Muscle layer of duodenum (tissue), 2 donors: ENCODE data around the gene INPP4A.
A peak's percentile ranks its signal among the peaks of the same experiment; 100 is the strongest.

Experiments used
- H3K27ac ChIP-seq: one replicate; pipeline ENCODE4 v1.7.0; 2013; ENCODE audit warnings: mild to moderate bottlenecking, low read length
- H3K27me3 ChIP-seq: one replicate; pipeline ENCODE4 v1.7.0; 2013; ENCODE audit warnings: low read depth, mild to moderate bottlenecking, control low read depth, low read length
- H3K36me3 ChIP-seq, 2 donors: one replicate each; pipeline ENCODE4 v1.7.0; 2013; ENCODE audit warnings: low read length in 2 of 2, control low read depth in 1 of 2, mild to moderate bottlenecking in 1 of 2; ENCODE audit not compliant: insufficient read depth in 2 of 2, control insufficient read depth in 1 of 2
- H3K4me1 ChIP-seq, 2 donors: one replicate each; pipeline ENCODE4 v1.7.0; 2013; ENCODE audit warnings: low read length in 2 of 2, mild to moderate bottlenecking in 2 of 2, control low read depth in 1 of 2, moderate library complexity in 1 of 2; ENCODE audit not compliant: insufficient read depth in 2 of 2, control insufficient read depth in 1 of 2
- H3K4me3 ChIP-seq, 2 donors: one replicate each; pipeline ENCODE4 v1.7.0; 2013; ENCODE audit warnings: low read length in 2 of 2, low read depth in 1 of 2, mild to moderate bottlenecking in 1 of 2
- H3K9me3 ChIP-seq, 2 donors: one replicate each; pipeline ENCODE4 v1.7.0; 2013; ENCODE audit warnings: low read length in 2 of 2, control low read depth in 1 of 2, mild to moderate bottlenecking in 1 of 2; ENCODE audit not compliant: control insufficient read depth in 1 of 2
- donor health status: healthy.

The INPP4A gene

DNA sequence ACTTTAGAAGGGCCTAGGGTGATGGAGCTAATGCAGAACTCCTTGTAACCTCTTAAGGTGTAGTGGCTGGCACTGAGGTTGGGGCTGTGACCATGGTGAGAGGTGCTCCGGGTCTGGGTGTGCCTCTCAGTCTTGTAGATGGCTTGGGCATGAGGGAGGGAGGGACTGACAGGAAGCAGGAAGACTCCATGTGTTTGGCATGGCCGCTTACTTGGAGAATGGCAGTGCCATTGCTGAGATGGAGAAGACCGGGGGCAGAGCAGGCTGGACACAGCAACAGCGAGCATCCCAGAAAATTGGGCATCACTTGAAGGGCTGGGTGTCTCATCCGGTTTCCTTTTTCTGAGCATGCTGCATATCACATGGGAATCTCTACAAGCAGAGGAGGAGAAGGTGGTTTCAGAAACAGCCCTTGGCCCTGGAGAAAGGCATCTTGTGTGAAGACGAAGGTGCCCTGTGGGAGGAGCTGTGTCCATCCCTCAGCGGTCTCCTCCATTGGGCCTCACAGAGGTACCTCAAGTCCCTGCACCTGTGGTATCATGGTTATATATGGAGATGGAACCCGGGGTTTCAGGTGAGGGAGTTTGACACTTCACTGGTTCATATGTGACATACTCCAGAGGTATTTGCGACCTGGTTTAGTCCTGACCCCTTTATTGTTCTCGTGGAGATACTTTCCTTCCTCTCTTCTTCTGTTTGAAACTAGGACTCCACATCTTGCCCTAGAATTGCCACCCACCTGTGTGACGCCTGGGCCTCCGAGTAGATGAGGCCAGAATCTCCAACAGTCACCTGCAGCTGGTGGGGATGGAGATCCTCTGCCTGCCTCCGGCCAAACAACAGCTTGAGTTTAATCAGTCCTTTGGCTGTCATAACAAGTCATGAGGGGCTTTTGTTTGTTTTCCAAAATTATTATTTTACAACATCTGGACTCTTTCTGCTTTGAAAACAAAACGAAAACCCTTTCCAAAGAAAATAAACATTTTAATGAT lies 45.6 kb downstream of the INPP4A start:
- H3K27ac ChIP-seq: no peak overlapping the region
- no peaks in the 10 kb centered on the region for H3K36me3 ChIP-seq
- H3K27me3 ChIP-seq: no peaks in the 10 kb centered on the region
- no peaks in the 10 kb centered on the region for H3K9me3 ChIP-seq
- H3K4me1 ChIP-seq: peaks cover 13 to 51% of the 10 kb centered on the region in 2 donors
- H3K4me3 ChIP-seq: no peak overlapping the region

DNA sequence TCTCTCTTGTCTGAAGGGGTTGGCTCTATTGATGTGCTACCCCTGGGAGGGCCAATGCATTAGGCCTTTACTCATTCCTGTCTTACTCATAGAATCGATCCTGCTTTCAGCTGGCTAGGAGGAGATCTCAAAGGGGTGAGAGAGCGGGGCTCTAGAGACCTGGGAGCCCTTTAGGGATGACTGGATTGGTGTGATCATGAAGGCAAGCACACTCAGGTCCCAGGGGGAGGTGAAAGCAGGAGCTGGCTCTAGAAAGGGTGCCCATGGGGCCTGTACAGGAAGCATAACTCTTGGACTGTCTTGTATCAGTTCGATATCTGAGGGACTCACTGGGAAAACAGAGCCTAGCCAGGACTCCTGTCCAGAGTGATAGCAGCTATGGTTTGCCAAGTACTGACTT lies 47.8 kb downstream of the INPP4A start:
- Histone ChIP-seq H3K36me3 (no peaks in the 10 kb centered on the region), H3K27me3 (no peaks in the 10 kb centered on the region), H3K4me1 (peaks cover 5 to 36% of the 10 kb centered on the region in 2 donors), H3K9me3 (no peaks in the 10 kb centered on the region), H3K4me3 (no peak overlapping the region), H3K27ac (no peak overlapping the region)

DNA sequence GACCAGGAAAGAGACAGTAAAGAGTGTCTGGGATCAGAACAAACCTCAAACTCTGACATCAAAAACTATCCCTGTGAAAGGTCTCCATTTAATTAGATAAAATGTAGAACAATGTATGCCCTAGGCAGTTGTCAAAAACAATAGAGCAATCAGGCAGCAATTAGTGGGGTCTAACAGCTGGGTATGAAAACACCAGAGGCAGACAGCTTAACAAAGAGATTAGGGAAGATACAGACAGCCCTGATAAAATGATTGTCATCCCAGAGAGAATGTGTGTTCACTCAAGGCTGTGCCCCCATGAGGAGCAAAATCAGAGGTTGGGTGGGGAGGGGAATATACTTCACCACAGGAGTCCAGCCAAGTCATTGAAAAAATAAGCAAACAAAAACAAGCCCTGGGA lies 50.0 kb downstream of the INPP4A start:
- Histone ChIP-seq H3K4me1 (peaks cover 0 to 27% of the 10 kb centered on the region in 2 donors), H3K4me3 (no peak overlapping the region), H3K27me3 (no peaks in the 10 kb centered on the region), H3K27ac (no peak overlapping the region), H3K36me3 (no peaks in the 10 kb centered on the region), H3K9me3 (no peaks in the 10 kb centered on the region)

DNA sequence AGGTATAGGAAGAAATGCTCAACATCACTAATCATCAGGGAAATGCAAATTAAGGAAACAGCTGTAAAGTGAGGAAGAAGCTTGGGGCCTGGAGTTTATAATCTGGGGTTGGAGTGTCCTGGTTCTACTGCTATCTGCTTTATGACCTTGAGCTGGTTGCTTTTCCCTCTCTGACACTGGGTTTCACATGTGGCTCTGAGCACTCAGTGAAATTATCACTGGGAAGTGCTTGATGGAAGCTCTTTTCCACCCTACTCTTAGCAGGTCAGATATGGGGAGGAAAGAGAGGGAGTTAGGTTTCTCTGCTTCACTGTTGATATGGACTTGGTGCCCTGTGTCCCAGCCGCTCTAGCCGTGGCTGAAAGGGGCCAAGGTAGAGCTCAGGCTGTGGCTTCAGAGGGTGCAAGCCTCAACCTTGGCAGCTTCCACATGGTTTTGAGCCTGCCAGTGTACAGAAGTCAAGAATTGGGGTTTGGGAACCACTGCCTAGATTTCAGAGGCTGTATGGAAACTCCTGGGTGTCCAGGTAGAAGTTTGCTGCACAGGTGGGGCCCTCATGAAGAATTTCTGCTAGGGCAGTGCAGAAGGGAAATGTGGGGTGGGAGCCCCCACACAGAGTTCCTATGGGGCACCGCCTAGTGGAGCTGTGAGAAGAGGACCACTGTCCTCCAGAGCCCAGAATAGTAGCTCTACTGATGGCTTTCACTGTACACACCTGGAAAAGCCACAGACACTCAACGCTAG lies 52.3 kb downstream of the INPP4A start:
- no peaks in the 10 kb centered on the region for H3K27me3 ChIP-seq
- H3K36me3 ChIP-seq: no peaks in the 10 kb centered on the region
- peaks cover 0 to 18% of the 10 kb centered on the region in 2 donors for H3K4me1 ChIP-seq
- no peak overlapping the region for H3K4me3 ChIP-seq
- H3K9me3 ChIP-seq: no peaks in the 10 kb centered on the region
- no peak overlapping the region for H3K27ac ChIP-seq

DNA sequence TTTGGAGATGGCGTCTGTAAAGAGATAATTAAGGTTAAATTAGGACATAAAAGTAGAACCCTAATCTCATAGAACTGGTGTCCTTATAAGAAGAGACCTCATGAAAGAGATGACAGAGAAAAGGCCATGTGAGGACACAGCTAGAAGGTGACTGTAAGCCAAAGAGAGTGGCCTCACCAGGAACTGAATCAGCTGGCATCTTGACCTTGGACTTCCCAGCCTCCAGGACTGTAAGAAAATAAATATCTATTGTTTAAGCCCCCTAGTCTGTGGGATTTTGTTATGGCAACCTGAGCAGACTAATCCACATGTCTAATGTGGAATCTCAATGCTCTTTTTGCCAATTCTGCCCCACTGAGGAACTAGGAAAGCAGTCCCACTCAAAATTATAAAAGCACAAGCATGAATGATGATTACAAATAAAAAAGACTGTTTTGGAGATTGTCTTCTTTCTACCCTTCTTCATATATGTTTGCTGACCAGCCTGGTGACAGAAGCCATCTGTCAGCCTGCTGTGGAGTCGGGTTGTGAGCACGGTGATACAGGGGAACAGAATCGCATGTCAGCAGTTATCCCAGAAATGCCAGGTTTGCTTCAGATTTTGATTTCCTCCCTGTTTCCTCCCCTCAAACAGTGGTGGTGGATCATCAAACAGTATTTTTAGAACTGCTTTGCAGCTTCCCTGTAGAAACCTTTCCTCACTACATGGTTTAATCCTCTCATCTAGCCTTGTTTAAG lies 54.2 kb downstream of the INPP4A start:
- H3K27ac ChIP-seq: no peak overlapping the region
- peaks cover 3 to 33% of the 10 kb centered on the region in 2 donors for H3K4me1 ChIP-seq

DNA sequence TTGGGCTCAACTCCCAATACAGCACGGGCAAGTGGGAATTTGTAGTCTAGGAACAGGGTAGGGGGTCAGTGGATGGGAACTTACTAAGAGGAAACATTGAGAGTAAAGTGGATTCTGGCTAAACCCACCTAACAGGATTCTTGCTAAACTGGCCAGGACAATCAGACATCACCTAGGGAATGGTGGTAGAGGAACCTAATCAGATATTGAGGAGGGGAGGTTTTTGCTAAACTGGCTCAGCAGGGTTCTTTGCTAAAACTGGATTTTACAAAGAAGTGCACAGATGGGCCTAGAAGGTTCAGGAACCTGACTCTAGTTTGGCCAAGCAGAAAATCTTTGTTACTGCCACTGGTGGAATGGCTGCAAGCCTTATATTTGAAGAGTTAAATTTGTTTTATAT lies 55.9 kb downstream of the INPP4A start:
- no peak overlapping the region for H3K4me3 ChIP-seq
- H3K27ac ChIP-seq: no peak overlapping the region
- no peaks in the 10 kb centered on the region for H3K36me3 ChIP-seq
- H3K9me3 ChIP-seq: no peaks in the 10 kb centered on the region
- H3K27me3 ChIP-seq: no peaks in the 10 kb centered on the region
- H3K4me1 ChIP-seq: peaks cover 20 to 44% of the 10 kb centered on the region in 2 donors

More for the DNA sequence above, 54.2 kb downstream of the INPP4A start:
- Histone ChIP-seq H3K36me3 (no peaks in the 10 kb centered on the region), H3K27me3 (no peaks in the 10 kb centered on the region), H3K4me3 (no peak overlapping the region), H3K9me3 (no peaks in the 10 kb centered on the region)

DNA sequence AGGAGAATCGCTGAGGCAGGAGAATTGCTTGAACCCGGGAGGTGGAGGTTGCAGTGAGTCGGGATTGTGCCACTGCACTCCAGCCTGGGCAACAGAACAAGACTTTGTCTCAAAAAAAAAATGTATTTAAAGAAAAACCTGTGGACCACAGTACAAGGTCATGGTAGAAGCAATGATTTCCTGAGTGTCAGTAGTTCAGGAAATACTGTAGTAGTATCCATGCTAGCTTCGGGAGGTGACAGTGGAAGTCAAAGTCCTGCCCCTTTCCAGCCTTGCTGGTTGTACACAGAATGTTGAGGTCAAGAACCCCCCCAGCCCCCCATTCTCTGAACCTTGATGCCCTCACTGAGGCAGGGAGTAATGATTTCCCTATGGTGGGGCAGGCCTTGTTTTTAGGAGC lies 56.6 kb downstream of the INPP4A start:
- peak overlapping the region; percentile 65 for H3K27ac ChIP-seq
- H3K36me3 ChIP-seq: no peaks in the 10 kb centered on the region

DNA sequence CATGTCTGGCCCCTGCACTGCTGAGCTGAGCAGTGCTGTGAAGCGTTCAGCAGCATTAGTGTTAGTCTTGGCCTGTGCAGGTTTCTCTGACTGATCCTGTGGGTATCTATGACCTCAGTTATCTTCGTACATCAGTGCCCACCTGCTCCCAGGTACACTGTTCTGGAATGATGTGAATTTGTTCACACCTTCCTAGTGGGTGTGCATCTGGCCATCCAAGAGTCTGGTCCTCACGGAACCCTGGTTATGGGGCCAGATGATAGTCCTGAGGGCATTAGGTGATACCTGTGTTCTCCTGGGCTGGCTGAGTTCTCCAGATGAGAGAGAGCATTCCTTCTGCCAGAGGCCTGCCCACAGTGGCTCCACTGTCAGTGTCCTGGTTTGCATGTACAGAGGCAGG lies 57.2 kb downstream of the INPP4A start:
- Histone ChIP-seq H3K27ac (peak overlapping the region; percentile 65), H3K4me1 (peaks cover 20 to 50% of the 10 kb centered on the region in 2 donors)

More for the DNA sequence above, 56.6 kb downstream of the INPP4A start:
- H3K4me1 ChIP-seq: peaks cover 20 to 44% of the 10 kb centered on the region in 2 donors
- no peaks in the 10 kb centered on the region for H3K27me3 ChIP-seq
- no peaks in the 10 kb centered on the region for H3K9me3 ChIP-seq
- H3K4me3 ChIP-seq: no peak overlapping the region

DNA sequence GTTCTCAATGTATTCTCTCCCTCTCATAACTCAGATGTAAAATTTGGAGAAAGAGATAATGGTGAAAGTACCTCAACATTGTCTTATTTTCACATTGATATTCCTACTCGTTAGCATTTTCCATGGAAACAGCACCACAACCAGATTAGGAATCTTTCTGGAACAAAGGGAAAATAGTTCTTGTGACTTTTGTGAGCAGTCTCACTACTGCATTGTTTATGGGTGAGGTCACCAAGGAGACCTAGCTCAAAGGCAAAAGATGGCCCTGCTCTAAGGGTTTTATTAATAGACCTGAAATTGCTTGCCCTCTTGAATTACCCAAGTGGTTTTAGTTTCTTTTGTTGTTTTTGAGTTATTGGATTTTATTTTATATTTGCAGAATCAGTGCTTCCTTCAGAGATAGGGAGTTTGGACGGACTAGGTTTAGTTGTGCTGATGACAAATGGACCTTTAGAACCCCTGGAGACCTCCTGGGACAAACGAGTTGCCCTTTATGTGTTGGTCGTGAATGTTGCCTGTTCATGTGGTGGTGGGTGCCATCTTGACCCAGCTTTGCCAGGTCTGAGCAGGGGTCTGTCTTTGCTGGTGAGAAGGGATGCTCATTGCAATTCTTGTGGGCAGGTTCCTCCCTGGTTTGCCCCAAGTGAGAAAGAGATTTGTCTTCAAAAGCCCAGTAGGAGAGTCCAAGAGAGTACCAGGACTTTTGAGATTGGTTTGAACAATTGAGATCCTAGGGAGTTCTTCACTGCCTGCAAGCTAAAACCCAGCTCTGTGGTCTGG lies 58.1 kb downstream of the INPP4A start:
- Histone ChIP-seq H3K4me1 (peaks cover 20 to 57% of the 10 kb centered on the region in 2 donors), H3K9me3 (no peaks in the 10 kb centered on the region), H3K36me3 (no peaks in the 10 kb centered on the region), H3K27me3 (no peaks in the 10 kb centered on the region), H3K27ac (peak overlapping the region; percentile 65), H3K4me3 (no peak overlapping the region)

More for the DNA sequence above, 57.2 kb downstream of the INPP4A start:
- H3K4me3 ChIP-seq: no peak overlapping the region
- H3K27me3 ChIP-seq: no peaks in the 10 kb centered on the region
- no peaks in the 10 kb centered on the region for H3K9me3 ChIP-seq
- no peaks in the 10 kb centered on the region for H3K36me3 ChIP-seq

DNA sequence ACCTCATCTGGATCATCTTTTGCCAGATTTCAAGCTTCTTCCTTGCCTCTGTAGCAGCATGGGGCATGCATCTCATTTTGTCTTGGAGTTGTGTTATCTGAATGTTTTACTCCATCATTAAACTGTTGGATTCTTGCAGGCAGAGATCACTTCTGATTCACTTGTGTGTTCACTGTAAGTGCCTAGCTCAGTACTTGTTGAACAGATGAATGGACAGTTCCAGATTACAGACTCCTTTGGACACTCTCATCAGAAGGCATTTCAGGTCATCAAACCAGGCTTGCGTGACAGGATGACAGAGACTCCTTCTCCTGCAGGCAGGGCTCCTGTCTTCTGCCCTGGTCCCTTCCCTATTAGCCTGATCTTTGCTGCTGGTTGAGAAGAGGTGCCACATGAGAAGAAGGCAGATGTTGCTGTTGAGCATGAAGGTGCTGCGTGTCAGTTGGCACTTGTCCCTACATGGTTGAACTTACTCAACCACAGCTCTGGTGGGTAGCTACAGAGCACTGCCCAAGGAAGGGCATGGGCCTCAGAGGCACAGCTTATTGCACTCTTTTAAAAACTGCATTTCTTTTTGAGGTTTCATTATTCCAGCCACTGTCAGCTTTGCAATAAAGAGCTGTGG lies 58.9 kb downstream of the INPP4A start:
- Histone ChIP-seq H3K27ac (peak overlapping the region; percentile 79), H3K36me3 (no peaks in the 10 kb centered on the region), H3K9me3 (no peaks in the 10 kb centered on the region), H3K27me3 (no peaks in the 10 kb centered on the region), H3K4me3 (no peak overlapping the region), H3K4me1 (peaks cover 24 to 63% of the 10 kb centered on the region in 2 donors)
